GM06990 (cell line): ENCODE measurements around the gene CFAP251.
A peak's percentile ranks its signal among the peaks of the same experiment; 100 is the strongest.

Experiments
- DNase-seq: peaks from one replicate; pipeline ENCODE4 v3.0.0-alpha.2; 2011; ENCODE audit not compliant: insufficient read length; ENCODE audit errors: extremely low read depth
- H3K27me3 ChIP-seq: replicated peaks from 2 replicates; pipeline ENCODE4 v1.6.0; 2011; ENCODE audit warnings: low read length; ENCODE audit not compliant: control insufficient read depth, insufficient read depth
- H3K36me3 ChIP-seq: 2 replicates; pipeline ENCODE4 v1.5.1; 2011; ENCODE audit warnings: low read length; ENCODE audit not compliant: control insufficient read depth, insufficient read depth
- H3K4me3 ChIP-seq: replicated peaks from 2 replicates; pipeline ENCODE4 v1.5.1; 2011; ENCODE audit warnings: low read depth, mild to moderate bottlenecking, control low read depth, low read length
- CTCF ChIP-seq: IDR thresholded peaks from 2 replicates; pipeline ENCODE4 v1.5.1; 2011; ENCODE audit warnings: low read length, control low read depth, mild to moderate bottlenecking, inconsistent platforms; ENCODE audit not compliant: insufficient read depth, poor library complexity, severe bottlenecking

Gene CFAP251

GRCh38 chr12:122018937-122019336 lies 100.5 kb downstream of the CFAP251 start:
- Histone ChIP-seq H3K4me3 (no peak overlapping the region), H3K27me3 (no peaks in the 10 kb centered on the region; the same call in 1 of the 2 replicates), H3K36me3 (no peaks in the 10 kb centered on the region)
- DNase-seq = no peak
- no peak for TF ChIP-seq CTCF

DNA sequence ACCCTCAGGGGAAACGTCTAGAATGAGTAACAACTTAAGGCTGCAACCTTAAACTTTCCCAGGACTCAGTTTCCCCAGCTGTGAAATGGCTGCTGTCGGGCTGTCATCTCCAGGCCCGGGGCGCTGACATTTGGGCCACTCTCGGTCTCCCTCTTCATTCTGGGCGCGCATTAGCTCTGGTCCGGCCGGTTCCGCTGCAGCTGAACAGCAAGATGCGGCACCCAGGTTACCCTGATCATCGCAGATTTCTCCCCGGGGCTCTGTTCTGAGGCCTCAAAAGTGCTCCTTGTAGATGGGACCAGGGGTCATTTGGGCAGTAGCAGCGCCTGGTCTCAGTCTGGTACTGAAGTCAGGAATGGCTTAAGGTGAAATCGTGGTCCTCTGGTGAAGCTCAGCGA lies 102.4 kb downstream of the CFAP251 start:
- no peak for DNase-seq
- H3K27me3 ChIP-seq = no peaks in the 10 kb centered on the region; the same call in 1 of the 2 replicates
- no peaks in the 10 kb centered on the region for H3K36me3 ChIP-seq
- no peak for TF ChIP-seq CTCF
- H3K4me3 ChIP-seq = peak overlapping the region; percentile 61; the same call in 1 of the 2 replicates

- no peak for TF ChIP-seq CTCF
- DNase-seq = no peak
- Histone ChIP-seq H3K27me3 (no peaks in the 10 kb centered on the region; the same call in 1 of the 2 replicates), H3K36me3 (no peaks in the 10 kb centered on the region), H3K4me3 (peak overlapping the region; percentile 61)
Observed at GRCh38 chr12:122021193-122021821, 102.9 kb downstream of the CFAP251 start.

GRCh38 chr12:122021822-122022392 lies 103.5 kb downstream of the CFAP251 start, which contains the start of gene BCL7A:
Gene BCL7A (plus strand): TSS chr12:122021884. CDS start chr12:122022092, 208 bp downstream.
- Histone ChIP-seq H3K36me3 (no peaks in the 10 kb centered on the region), H3K27me3 (no peaks in the 10 kb centered on the region; the same call in 1 of the 2 replicates), H3K4me3 (peak within 1 kb of the TSS; percentile 66)
- peak; percentile 84 for DNase-seq
- no peak for TF ChIP-seq CTCF

- Histone ChIP-seq H3K36me3 (no peaks in the 10 kb centered on the region), H3K27me3 (no peaks in the 10 kb centered on the region; the same call in 1 of the 2 replicates), H3K4me3 (peak overlapping the region; percentile 66)
- TF ChIP-seq CTCF = no peak
- DNase-seq = no peak
Observed at GRCh38 chr12:122022393-122023338, 104.3 kb downstream of the CFAP251 start.
